Right ventricle myocardium superior (tissue), 1 donor: ENCODE data around the gene KLHL14. TPM values are rescaled to one million over a fixed set of nuclear protein-coding genes. Genes with fewer than 3 reads are reported as not detected.
"Not testable (repeated sequence)": the region's sequence is repeated elsewhere in the genome, so short reads cannot be mapped to it uniquely, and the experiment has no call there.

Source experiments
- ATAC-seq: fragments of 200-7000 bp; cut with Tn5 transposase; one replicate; pipeline ENCODE4 v1.9.1; 2020; ENCODE audit warnings: mild to moderate bottlenecking; ENCODE audit not compliant: poor library complexity
- DNase-seq: peaks from one replicate; pipeline ENCODE4 v3.0.0-alpha.2; 2020
- intact Hi-C: fragments of 100-400 bp; cut with DNase I; formaldehyde crosslinking; loops from one replicate; pipeline ENCODE4 v1.11.2; 2022
- total RNA-seq: library from RNA; stranded (reverse); fragmentation: NEBNext Ultra II Directional; extraction: Animal tissue kit (Norgen Biotek cat#: 25700); gene quantifications from one replicate; pipeline ENCODE4 v1.2.1, GENCODE V29; 2021
- donor health status: DM: no; HTN: yes; CAD: no; lungs with severe emphysema.

KLHL14 gene
- total RNA-seq, 1 donor from 2014 or later, result not detected

GRCh38 chr18:32677578-32677977, 95.2 kb downstream of the KLHL14 start:
- intact Hi-C loops, result no loop called here
- DNase-seq, result no peak

GRCh38 chr18:32674491-32674890, 98.3 kb downstream of the KLHL14 start:
- intact Hi-C loops, result no loop called here
- DNase-seq (no peak), ATAC-seq (no peak)

More at GRCh38 chr18:32677578-32677977, 95.2 kb downstream of the KLHL14 start:
- no peak for ATAC-seq

DNA sequence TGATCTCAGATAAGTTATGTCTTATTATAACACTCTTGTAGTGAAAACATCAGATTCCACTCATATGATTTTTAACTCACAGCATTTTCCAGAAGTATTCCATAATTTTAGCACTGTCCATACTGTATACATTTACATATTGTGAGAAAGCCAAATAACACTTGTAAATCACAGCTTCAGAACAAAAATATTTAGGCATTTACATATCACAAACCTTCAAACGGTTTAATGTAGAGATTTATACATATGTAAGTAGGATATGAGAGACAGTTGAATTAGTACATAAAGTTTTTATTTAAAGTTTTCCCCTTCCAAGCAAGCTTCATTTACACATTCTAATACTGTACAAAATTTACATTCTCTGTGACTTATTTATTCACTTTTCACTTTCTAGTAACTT, 100.4 kb downstream of the KLHL14 start:
- DNase-seq, result no peak
- no peak for ATAC-seq
- intact Hi-C loops, result no loop called here

DNA sequence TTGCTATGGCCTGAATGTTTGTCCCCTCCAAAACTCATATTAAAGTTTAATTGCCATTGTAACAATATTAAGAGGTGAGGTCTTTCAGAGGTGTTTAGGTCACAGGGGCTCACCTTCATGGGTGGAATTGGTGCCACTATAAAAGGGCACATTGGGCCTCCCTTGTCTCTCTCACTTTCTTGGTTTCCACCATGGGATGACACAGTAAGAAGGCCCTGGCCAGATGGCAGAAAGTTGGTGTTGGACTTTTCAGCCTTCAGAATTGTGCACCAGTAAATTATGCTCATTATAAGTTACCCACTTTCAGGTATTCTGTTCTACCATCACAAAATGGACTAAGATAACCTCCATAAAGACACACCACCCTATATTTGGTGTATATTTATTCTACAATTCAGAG, 102.1 kb downstream of the KLHL14 start:
- ATAC-seq, result no peak
- intact Hi-C loops, result no loop called here
- no peak for DNase-seq

DNA sequence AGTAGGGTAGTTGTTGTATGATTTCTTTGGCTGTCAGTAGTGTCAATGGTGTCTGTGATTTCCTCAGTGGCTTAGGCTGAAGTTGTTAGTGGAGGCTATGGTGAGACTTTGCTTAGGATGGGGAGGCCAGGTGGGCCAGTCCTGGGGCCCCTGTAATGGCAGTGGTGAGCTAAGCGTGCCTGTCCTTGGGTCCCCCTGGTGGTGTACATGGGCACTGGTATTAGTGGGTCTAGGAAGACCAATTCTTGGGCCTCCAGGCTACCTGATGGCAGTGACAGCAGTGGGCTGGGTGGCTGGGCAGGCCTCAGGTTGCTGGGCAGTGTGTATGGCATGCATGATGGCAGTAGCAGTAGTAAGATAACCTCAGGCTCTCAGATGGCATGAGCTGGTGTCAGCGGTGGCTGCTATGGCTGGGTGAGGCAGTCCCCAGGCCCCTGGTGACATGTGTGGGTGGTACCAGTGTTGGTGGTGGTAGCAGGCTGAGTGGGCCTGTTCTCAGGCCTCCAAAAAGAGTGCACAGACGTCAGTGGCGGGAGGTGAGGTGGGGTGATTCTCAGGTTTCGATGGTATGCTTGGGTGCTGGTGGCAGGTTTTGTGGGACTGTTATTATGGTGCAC, 103.2 kb downstream of the KLHL14 start:
- ATAC-seq (no peak), DNase-seq (no peak)
- intact Hi-C loops, result no loop called here

DNA sequence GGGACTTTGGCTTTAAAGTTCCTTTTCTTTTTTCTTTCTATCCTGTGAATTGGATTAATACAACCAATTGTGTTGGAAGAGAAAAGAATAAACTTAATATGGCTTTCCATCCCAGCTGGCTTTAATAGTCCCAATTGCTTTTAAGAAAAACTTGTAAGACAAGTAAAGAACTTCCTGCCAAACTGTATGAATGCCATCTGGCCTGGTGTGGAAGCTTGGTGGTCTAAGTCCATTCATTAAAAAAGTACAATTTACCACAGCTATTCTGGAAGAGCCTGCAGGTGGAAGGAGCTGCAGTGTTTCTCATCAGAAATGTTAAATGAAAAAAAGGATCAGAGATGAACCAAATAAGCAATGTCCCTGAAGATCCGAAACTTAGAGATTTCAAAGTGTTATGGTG, 103.9 kb downstream of the KLHL14 start:
- ATAC-seq, result no peak
- intact Hi-C loops, result no loop called here

GRCh38 chr18:32661486-32662299, 111.1 kb downstream of the KLHL14 start:
- no peak for ATAC-seq
- DNase-seq, result no peak
- intact Hi-C loops, result no loop called here

More for the DNA sequence above, 103.9 kb downstream of the KLHL14 start:
- no peak for DNase-seq

GRCh38 chr18:32654507-32654906, 118.3 kb downstream of the KLHL14 start:
- ATAC-seq, intact Hi-C loops, DNase-seq: not testable (repeated sequence)

DNA sequence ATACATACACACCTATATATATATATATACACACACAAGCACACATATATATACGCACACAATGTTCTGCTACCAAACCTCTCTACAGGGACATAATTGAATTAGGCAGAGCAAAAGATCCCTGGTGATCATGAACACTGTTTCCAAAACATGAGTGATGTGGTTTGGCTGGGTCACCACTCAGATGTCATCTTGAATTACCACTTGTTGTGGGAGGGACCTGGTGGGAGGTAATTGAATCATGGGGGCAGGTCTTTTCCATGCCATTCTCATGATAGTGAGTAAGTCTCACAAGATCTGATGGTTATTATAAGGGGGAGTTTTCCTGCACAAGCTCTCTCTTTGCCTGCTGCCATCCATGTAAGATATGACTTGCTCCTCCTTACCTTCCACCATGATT, 135.2 kb downstream of the KLHL14 start:
- intact Hi-C loops, ATAC-seq, DNase-seq: not testable (repeated sequence)

- no peak for DNase-seq
- ATAC-seq, result no peak
- intact Hi-C loops, result no loop called here
Measured at GRCh38 chr18:32637226-32637625, 135.6 kb downstream of the KLHL14 start.

- intact Hi-C loops, result no loop called here
- DNase-seq (no peak), ATAC-seq (no peak)
Measured at GRCh38 chr18:32634876-32635431, 137.9 kb downstream of the KLHL14 start.

- intact Hi-C loops, result no loop called here
- no peak for ATAC-seq
- DNase-seq, result no peak
Measured at GRCh38 chr18:32629981-32630700, 142.7 kb downstream of the KLHL14 start.

- intact Hi-C loops, result no loop called here
- no peak for ATAC-seq
- no peak for DNase-seq
Measured at GRCh38 chr18:32629292-32629691, 143.5 kb downstream of the KLHL14 start.

GRCh38 chr18:32624182-32624723, 148.6 kb downstream of the KLHL14 start:
- ATAC-seq (no peak), DNase-seq (no peak)
- intact Hi-C loops, result no loop called here

DNA sequence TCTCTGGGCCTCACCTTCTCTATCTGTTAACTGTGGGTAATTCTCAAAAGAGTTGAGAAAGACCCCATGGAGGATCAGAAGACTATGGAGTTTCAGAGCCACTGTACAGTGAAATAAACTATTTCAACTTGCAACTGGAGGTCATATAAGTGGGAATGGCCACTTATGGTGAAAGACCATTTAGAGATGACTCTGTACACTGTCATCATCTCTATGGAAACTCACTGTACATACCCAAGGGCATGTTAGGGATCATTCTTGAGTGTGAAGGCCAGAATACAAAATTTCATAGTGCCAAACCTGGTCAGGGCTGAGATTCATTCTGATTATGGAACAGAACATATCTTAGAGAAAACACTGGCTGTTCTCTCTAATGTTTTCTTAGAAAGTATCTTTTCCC, 149.3 kb downstream of the KLHL14 start:
- ATAC-seq (no peak), DNase-seq (no peak)
- intact Hi-C loops, result no loop called here
